Natural killer cell (primary cell): ENCODE data around the gene PUS10. TPM values are rescaled to one million over a fixed set of nuclear protein-coding genes. Genes with fewer than 3 reads are reported as not detected.
"Not testable (repeated sequence)": the region's sequence is repeated elsewhere in the genome, so short reads cannot be mapped to it uniquely, and the experiment has no call there.

Experiments
- ATAC-seq, 3 donors: fragments of 150-1000 bp in 2 of 3; fragments of 200-7000 bp in 1 of 3; cut with Tn5 transposase; 1 replicate in 1 of 3; 2 replicates in 2 of 3; pipeline ENCODE4 v1.10.0; 2021; ENCODE audit warnings: mild to moderate bottlenecking in 2 of 3, moderate library complexity in 2 of 3
- DNase-seq, 2 donors: peaks; one replicate each; pipeline versions ENCODE4 v3.0.0 to v3.0.0-alpha.2; 2013 to 2021; ENCODE audit warnings: mixed read lengths in 1 of 2
- H3K27ac ChIP-seq: one replicate; pipeline ENCODE4 v1.5.1; 2013; ENCODE audit warnings: mild to moderate bottlenecking, low read length
- H3K27me3 ChIP-seq: one replicate; pipeline ENCODE4 v1.6.1; 2013; ENCODE audit warnings: low read length; ENCODE audit not compliant: control insufficient read depth, insufficient read depth
- H3K36me3 ChIP-seq: one replicate; pipeline ENCODE4 v1.6.1; 2013; ENCODE audit warnings: low read length; ENCODE audit not compliant: control insufficient read depth, insufficient read depth
- H3K4me1 ChIP-seq: one replicate; pipeline ENCODE4 v1.6.1; 2013; ENCODE audit warnings: low read length; ENCODE audit not compliant: control insufficient read depth, insufficient read depth
- H3K4me3 ChIP-seq: one replicate; pipeline ENCODE4 v1.5.1; 2013; ENCODE audit warnings: low read length
- H3K9me3 ChIP-seq: one replicate; pipeline ENCODE4 v1.6.1; 2013; ENCODE audit warnings: low read length; ENCODE audit not compliant: control insufficient read depth, insufficient read depth
- H3K27ac Mint-ChIP-seq, 2 donors: one replicate each; pipeline ENCODE4 v1.8.0; 2022; ENCODE audit warnings: mild to moderate bottlenecking in 2 of 2, mixed read lengths in 2 of 2, moderate library complexity in 1 of 2
- H3K27me3 Mint-ChIP-seq, 2 donors: one replicate each; pipeline ENCODE4 v1.8.0; 2022; ENCODE audit warnings: low read depth in 2 of 2, mixed read lengths in 2 of 2
- H3K36me3 Mint-ChIP-seq: one replicate; pipeline ENCODE4 v1.8.0; 2022; ENCODE audit warnings: mixed read lengths
- H3K4me1 Mint-ChIP-seq, 2 donors: one replicate each; pipeline ENCODE4 v1.8.0; 2022; ENCODE audit warnings: mixed read lengths in 2 of 2
- H3K4me3 Mint-ChIP-seq: one replicate; pipeline ENCODE4 v1.8.0; 2022; ENCODE audit warnings: mild to moderate bottlenecking, moderate library complexity, mixed read lengths
- H3K9me3 Mint-ChIP-seq, 2 donors: one replicate each; pipeline ENCODE4 v1.8.0; 2022; ENCODE audit warnings: mixed read lengths in 2 of 2
- CTCF ChIP-seq: fragments of 200-600 bp; IDR thresholded peaks from one replicate; pipeline ENCODE4 v1.8.0; 2022; ENCODE audit warnings: antibody characterized with exemption
- WGBS: methylation state at CpG from one replicate; pipeline ENCODE4 v1.1.7; 2013; ENCODE audit warnings: missing lambda C conversion rate; ENCODE audit not compliant: insufficient coverage; 5-methylcytosine and 5-hydroxymethylcytosine counted together
- intact Hi-C: fragments of 100-400 bp; cut with micrococcal nuclease; formaldehyde crosslinking; loops from one replicate; pipeline ENCODE4 v1.14.2; 2022
- total RNA-seq, 4 donors: library from RNA; stranded (reverse); fragments of 120-200 nt in 1 of 4; gene quantifications; one replicate each; pipeline versions ENCODE4 v1.2.3 to v1.2.4, GENCODE V29; 2013 to 2022

The PUS10 gene
- total RNA-seq, 3 donors from 2014 or later (not counting 1 experiment from before 2014, with no cell fraction given) = 7.2 to 15.2 (median 8.4) TPM

GRCh38 chr2:61015976-61016375 lies 2.1 kb downstream of the PUS10 start:
- no peaks in the 10 kb centered on the region for H3K27me3 Mint-ChIP-seq
- peaks cover 4% of the 10 kb centered on the region for H3K4me1 ChIP-seq
- no peak overlapping the region for H3K4me3 ChIP-seq
- H3K27ac ChIP-seq = no peak overlapping the region
- H3K9me3 Mint-ChIP-seq = no peaks in the 10 kb centered on the region
- ATAC-seq (no peak), DNase-seq (no peak)
- H3K9me3 ChIP-seq = no peaks in the 10 kb centered on the region
- intact Hi-C loops = no loop called here
- no peak for TF ChIP-seq CTCF
- no peaks in the 10 kb centered on the region for H3K36me3 ChIP-seq
- WGBS = no CpG with 5 or more reads among the region's 2 CpGs
- H3K4me1 Mint-ChIP-seq = peaks cover 40 to 45% of the 10 kb centered on the region in 2 donors
- no peaks in the 10 kb centered on the region for H3K27me3 ChIP-seq
- peak overlapping the region; percentile 99 for H3K4me3 Mint-ChIP-seq
- H3K36me3 Mint-ChIP-seq = no peaks in the 10 kb centered on the region
- peak overlapping the region; percentile 90 to 92 for H3K27ac Mint-ChIP-seq

GRCh38 chr2:61014763-61015162 lies 3.3 kb downstream of the PUS10 start:
- intact Hi-C loops = no loop called here
- no peak for TF ChIP-seq CTCF
- Histone ChIP-seq H3K9me3 (no peaks in the 10 kb centered on the region), H3K36me3 (no peaks in the 10 kb centered on the region), H3K27ac (no peak overlapping the region), H3K4me1 (peaks cover 3% of the 10 kb centered on the region), H3K27me3 (no peaks in the 10 kb centered on the region), H3K4me3 (no peak overlapping the region)
- no peak for ATAC-seq
- no peak for DNase-seq
- Mint-ChIP-seq H3K36me3 (no peaks in the 10 kb centered on the region), H3K4me1 (peaks cover 38 to 39% of the 10 kb centered on the region in 2 donors), H3K27ac (no peak overlapping the region), H3K27me3 (no peaks in the 10 kb centered on the region), H3K4me3 (peak overlapping the region; percentile 45), H3K9me3 (no peaks in the 10 kb centered on the region)
- 82% methylated on average over 3 of the region's 3 CpGs for WGBS

GRCh38 chr2:61013382-61013781 lies 4.7 kb downstream of the PUS10 start:
- Mint-ChIP-seq H3K9me3 (no peaks in the 10 kb centered on the region), H3K4me1 (peaks cover 24 to 29% of the 10 kb centered on the region in 2 donors), H3K27ac (no peak overlapping the region), H3K36me3 (no peaks in the 10 kb centered on the region), H3K27me3 (no peaks in the 10 kb centered on the region), H3K4me3 (no peak overlapping the region)
- TF ChIP-seq CTCF = no peak
- Histone ChIP-seq H3K4me3 (no peak overlapping the region), H3K27ac (no peak overlapping the region), H3K4me1 (peaks cover 3% of the 10 kb centered on the region), H3K27me3 (no peaks in the 10 kb centered on the region), H3K36me3 (no peaks in the 10 kb centered on the region), H3K9me3 (no peaks in the 10 kb centered on the region)
- WGBS = 87% methylated on average over 3 of the region's 3 CpGs
- intact Hi-C loops = no loop called here
- ATAC-seq (no peak), DNase-seq (no peak)

- H3K4me3 Mint-ChIP-seq, H3K27ac Mint-ChIP-seq, DNase-seq, H3K4me3 ChIP-seq, H3K9me3 Mint-ChIP-seq, H3K4me1 ChIP-seq, intact Hi-C loops, ATAC-seq, H3K27me3 Mint-ChIP-seq, H3K27me3 ChIP-seq, H3K36me3 Mint-ChIP-seq, H3K27ac ChIP-seq, H3K9me3 ChIP-seq, H3K36me3 ChIP-seq: not testable (repeated sequence)
- 78% methylated on average over 1 of the region's 2 CpGs for WGBS
- H3K4me1 Mint-ChIP-seq = peaks cover 18 to 22% of the 10 kb centered on the region in 2 donors
Observed at GRCh38 chr2:61012303-61012702, 5.8 kb downstream of the PUS10 start.
